Measurements from ENCODE around the gene SLC36A4. TPM values are rescaled to one million over a fixed set of nuclear protein-coding genes. Genes with fewer than 3 reads are reported as not detected.

Gene SLC36A4
- total RNA-seq, 1 experiment from 2014 or later: 21.1 TPM

- BruUV-seq (replicated peaks): no TSS peak
- no peak overlapping the region for H2AFZ ChIP-seq (ENCODE audit: low read depth, low read length, poor library complexity, severe bottlenecking)
Observed at GRCh38 chr11:93155738-93156137, 42.1 kb downstream of the SLC36A4 start.

More at GRCh38 chr11:93155738-93156137, 42.1 kb downstream of the SLC36A4 start:
- TF ChIP-seq POLR2AphosphoS5 (IDR thresholded peaks at IDR 0.05; ENCODE audit: low read depth, low read length): no peak
- TF ChIP-seq, protein P1, sequence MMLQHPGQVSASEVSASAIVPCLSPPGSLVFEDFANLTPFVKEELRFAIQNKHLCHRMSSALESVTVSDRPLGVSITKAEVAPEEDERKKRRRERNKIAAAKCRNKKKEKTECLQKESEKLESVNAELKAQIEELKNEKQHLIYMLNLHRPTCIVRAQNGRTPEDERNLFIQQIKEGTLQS (IDR thresholded peaks at IDR 0.05): no peak
- no peak for TF ChIP-seq SRF (IDR thresholded peaks at IDR 0.05; ENCODE audit: low read depth)
- no peak for TF ChIP-seq ZNF274 (IDR thresholded peaks at IDR 0.05; ENCODE audit: low read depth, low read length)
- no peak for TF ChIP-seq ELF1 (IDR thresholded peaks at IDR 0.05; ENCODE audit: borderline replicate concordance, low read depth)
- TF ChIP-seq TCF7L2 (IDR thresholded peaks at IDR 0.05; ENCODE audit: borderline replicate concordance, extremely low read depth, insufficient read depth, insufficient read length): no peak
- TF ChIP-seq, protein P2, sequence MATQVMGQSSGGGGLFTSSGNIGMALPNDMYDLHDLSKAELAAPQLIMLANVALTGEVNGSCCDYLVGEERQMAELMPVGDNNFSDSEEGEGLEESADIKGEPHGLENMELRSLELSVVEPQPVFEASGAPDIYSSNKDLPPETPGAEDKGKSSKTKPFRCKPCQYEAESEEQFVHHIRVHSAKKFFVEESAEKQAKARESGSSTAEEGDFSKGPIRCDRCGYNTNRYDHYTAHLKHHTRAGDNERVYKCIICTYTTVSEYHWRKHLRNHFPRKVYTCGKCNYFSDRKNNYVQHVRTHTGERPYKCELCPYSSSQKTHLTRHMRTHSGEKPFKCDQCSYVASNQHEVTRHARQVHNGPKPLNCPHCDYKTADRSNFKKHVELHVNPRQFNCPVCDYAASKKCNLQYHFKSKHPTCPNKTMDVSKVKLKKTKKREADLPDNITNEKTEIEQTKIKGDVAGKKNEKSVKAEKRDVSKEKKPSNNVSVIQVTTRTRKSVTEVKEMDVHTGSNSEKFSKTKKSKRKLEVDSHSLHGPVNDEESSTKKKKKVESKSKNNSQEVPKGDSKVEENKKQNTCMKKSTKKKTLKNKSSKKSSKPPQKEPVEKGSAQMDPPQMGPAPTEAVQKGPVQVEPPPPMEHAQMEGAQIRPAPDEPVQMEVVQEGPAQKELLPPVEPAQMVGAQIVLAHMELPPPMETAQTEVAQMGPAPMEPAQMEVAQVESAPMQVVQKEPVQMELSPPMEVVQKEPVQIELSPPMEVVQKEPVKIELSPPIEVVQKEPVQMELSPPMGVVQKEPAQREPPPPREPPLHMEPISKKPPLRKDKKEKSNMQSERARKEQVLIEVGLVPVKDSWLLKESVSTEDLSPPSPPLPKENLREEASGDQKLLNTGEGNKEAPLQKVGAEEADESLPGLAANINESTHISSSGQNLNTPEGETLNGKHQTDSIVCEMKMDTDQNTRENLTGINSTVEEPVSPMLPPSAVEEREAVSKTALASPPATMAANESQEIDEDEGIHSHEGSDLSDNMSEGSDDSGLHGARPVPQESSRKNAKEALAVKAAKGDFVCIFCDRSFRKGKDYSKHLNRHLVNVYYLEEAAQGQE (IDR thresholded peaks at IDR 0.05; ENCODE audit: low read depth): no peak
- no peak for TF ChIP-seq JUND (IDR thresholded peaks at IDR 0.05)
- TF ChIP-seq SIN3A (IDR thresholded peaks at IDR 0.05; ENCODE audit: low read depth): no peak
- TF ChIP-seq, protein P3, sequence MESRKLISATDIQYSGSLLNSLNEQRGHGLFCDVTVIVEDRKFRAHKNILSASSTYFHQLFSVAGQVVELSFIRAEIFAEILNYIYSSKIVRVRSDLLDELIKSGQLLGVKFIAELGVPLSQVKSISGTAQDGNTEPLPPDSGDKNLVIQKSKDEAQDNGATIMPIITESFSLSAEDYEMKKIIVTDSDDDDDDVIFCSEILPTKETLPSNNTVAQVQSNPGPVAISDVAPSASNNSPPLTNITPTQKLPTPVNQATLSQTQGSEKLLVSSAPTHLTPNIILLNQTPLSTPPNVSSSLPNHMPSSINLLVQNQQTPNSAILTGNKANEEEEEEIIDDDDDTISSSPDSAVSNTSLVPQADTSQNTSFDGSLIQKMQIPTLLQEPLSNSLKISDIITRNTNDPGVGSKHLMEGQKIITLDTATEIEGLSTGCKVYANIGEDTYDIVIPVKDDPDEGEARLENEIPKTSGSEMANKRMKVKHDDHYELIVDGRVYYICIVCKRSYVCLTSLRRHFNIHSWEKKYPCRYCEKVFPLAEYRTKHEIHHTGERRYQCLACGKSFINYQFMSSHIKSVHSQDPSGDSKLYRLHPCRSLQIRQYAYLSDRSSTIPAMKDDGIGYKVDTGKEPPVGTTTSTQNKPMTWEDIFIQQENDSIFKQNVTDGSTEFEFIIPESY (IDR thresholded peaks at IDR 0.05; ENCODE audit: extremely low read depth, insufficient replicate concordance, low read length): no peak
- no peak for TF ChIP-seq ZFX (IDR thresholded peaks at IDR 0.05)
- no peak for TF ChIP-seq POLR2A (IDR thresholded peaks at IDR 0.05; ENCODE audit: borderline replicate concordance, extremely low read depth, insufficient read depth, insufficient read length)
- Histone ChIP-seq H3K79me2 (ENCODE audit: insufficient read depth, low read length) (no peaks in the 10 kb centered on the region), H3K4me3 (replicated peaks in 1 of 2; ENCODE audit: low read depth in 1 of 2, low read length in 2 of 2) (no peak overlapping the region), H3K27me3 (ENCODE audit: insufficient read depth, low read length) (no peaks in the 10 kb centered on the region), H3K9me3 (ENCODE audit: control insufficient read depth in 1 of 2, insufficient read depth in 1 of 2, low read depth in 1 of 2, low read length in 2 of 2) (no peaks in the 10 kb centered on the region), H4K20me1 (ENCODE audit: insufficient read depth) (no peaks in the 10 kb centered on the region), H3K27ac (ENCODE audit: low read depth, low read length) (no peak overlapping the region), H3K4me2 (ENCODE audit: low read length) (no peak overlapping the region), H3K9me2 (ENCODE audit: insufficient read depth) (no peaks in the 10 kb centered on the region), H3K36me3 (ENCODE audit: control insufficient read depth in 1 of 2, insufficient read depth in 2 of 2, low read length in 2 of 2) (no peaks in the 10 kb centered on the region), H3K4me1 (ENCODE audit: control insufficient read depth in 1 of 2, insufficient read depth in 2 of 2, low read length in 2 of 2) (no peaks in the 10 kb centered on the region), H3K9ac (ENCODE audit: low read length) (no peak overlapping the region)
- CTCF ChIA-PET: no interaction called here
- POLR2A ChIA-PET: no interaction called here
- intact Hi-C loops (cut with micrococcal nuclease): no loop called here
- RAD21 ChIA-PET (ENCODE audit: low non-redundant PET in 1 of 2, low total read pairs in 2 of 2, uncharacterized antibody in 2 of 2, unreplicated experiment in 2 of 2): no interaction called here
- no peak for ATAC-seq
- no peak for DNase-seq (ENCODE audit: low read depth, low spot score)
